ENCODE data around the gene KATNB1. TPM values are rescaled to one million over a fixed set of nuclear protein-coding genes. Genes with fewer than 3 reads are reported as not detected.

KATNB1 gene
- total RNA-seq, 2 donors from 2014 or later = 17.0 to 26.3 TPM

DNA sequence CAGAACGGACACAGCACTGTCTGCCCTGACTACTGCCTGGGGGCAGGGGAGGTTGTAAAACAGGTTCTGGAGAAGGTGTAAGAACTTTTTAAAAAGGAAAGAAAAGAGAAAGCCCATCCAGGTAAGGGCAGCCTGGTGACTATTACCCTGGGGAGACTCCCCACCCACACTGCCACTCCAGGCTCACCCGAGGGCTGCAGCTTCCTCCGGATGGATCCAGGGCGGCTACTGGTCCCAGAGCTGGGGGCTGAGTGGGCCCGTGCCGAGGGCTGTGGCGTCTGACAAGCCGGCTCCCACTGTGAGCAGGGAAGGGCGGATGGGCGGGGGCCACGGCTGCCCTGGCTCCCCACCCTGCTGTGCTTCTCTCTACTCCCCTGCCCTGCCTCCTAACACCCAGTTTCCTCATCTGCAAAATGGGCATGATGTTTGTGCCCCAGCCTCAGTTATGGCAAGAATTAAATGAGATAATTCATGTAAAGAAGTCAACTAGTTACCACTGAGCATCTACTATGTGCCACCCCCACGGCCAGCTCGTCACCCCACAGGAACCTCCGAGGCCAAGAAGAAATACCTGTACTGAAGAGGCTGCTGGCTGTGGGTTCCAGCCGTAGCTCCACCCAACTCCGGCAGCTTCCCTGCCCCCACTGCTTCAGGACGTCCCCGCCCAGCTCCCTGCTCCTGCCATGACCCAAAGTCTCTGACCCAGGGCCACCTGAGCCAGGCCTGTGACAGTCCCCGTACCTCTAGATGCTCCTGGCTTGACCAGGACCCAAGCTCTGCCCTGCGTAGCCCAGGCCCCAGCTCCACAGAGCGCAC lies 24.2 kb downstream of the KATNB1 start:
- intact Hi-C loops (cut with DNase I) = loop anchor here (10.0 kb wide), 1 partner anchor 235 kb away; no protein-coding TSS in a partner anchor
- H3K4me1 ChIP-seq = no peaks in the 10 kb centered on the region
- no peak for TF ChIP-seq CTCF (IDR thresholded peaks at IDR 0.05)
- no peaks in the 10 kb centered on the region for H3K36me3 ChIP-seq
- DNase-seq = no peak
- no peak overlapping the region for H3K9ac ChIP-seq (ENCODE audit: low read depth in 2 of 2, low read length in 2 of 2)
- H3K27ac ChIP-seq = no peak overlapping the region
- no peaks in the 10 kb centered on the region for H3K27me3 ChIP-seq
- H3K9me3 ChIP-seq = no peaks in the 10 kb centered on the region
- no peak overlapping the region for H3K4me3 ChIP-seq

- no peak overlapping the region for H3K9ac ChIP-seq (ENCODE audit: low read depth in 2 of 2, low read length in 2 of 2)
- no peak overlapping the region for H3K27ac ChIP-seq
- no peak for DNase-seq
- no peaks in the 10 kb centered on the region for H3K36me3 ChIP-seq
- no peaks in the 10 kb centered on the region for H3K27me3 ChIP-seq
- H3K9me3 ChIP-seq = no peaks in the 10 kb centered on the region
- no peak for TF ChIP-seq CTCF (IDR thresholded peaks at IDR 0.05)
- intact Hi-C loops (cut with DNase I) = no loop called here
- no peak overlapping the region for H3K4me3 ChIP-seq
- no peaks in the 10 kb centered on the region for H3K4me1 ChIP-seq
These were observed 25.0 kb downstream of the KATNB1 start for GRCh38 chr16:57760357-57761160.

GRCh38 chr16:57761301-57761700 lies 25.7 kb downstream of the KATNB1 start:
- H3K4me1 ChIP-seq = no peaks in the 10 kb centered on the region
- no peak overlapping the region for H3K4me3 ChIP-seq
- no peak for DNase-seq
- intact Hi-C loops (cut with DNase I) = no loop called here
- no peak overlapping the region for H3K27ac ChIP-seq
- no peaks in the 10 kb centered on the region for H3K9me3 ChIP-seq
- no peaks in the 10 kb centered on the region for H3K27me3 ChIP-seq
- H3K36me3 ChIP-seq = no peaks in the 10 kb centered on the region
- no peak for TF ChIP-seq CTCF (IDR thresholded peaks at IDR 0.05)
- no peak overlapping the region for H3K9ac ChIP-seq (ENCODE audit: low read depth in 2 of 2, low read length in 2 of 2)

DNA sequence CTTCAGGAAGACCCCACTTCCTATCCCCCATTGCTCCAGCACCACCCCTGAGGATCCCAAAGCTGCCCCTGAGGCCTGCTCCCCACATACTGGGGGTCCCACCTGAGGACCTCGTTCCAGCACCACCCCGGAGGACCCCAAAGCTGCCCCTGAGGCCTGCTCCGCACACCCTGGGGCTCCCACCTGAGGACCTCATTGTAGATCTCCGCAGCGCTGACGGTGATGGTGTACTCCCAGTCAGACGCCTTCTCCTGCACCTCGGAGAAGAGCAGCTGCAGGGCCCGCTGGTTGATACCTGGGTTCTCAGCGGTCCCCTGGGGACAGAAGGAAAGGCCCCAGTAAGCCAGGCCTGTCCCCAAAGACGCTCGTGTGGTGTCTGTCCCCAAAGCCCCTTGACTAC lies 26.4 kb downstream of the KATNB1 start:
- Histone ChIP-seq H3K36me3 (no peaks in the 10 kb centered on the region), H3K27me3 (no peaks in the 10 kb centered on the region), H3K4me3 (no peak overlapping the region), H3K4me1 (no peaks in the 10 kb centered on the region), H3K9me3 (no peaks in the 10 kb centered on the region), H3K27ac (no peak overlapping the region), H3K9ac (ENCODE audit: low read depth in 2 of 2, low read length in 2 of 2) (no peak overlapping the region)
- TF ChIP-seq CTCF (IDR thresholded peaks at IDR 0.05) = no peak
- DNase-seq = no peak
- intact Hi-C loops (cut with DNase I) = no loop called here

DNA sequence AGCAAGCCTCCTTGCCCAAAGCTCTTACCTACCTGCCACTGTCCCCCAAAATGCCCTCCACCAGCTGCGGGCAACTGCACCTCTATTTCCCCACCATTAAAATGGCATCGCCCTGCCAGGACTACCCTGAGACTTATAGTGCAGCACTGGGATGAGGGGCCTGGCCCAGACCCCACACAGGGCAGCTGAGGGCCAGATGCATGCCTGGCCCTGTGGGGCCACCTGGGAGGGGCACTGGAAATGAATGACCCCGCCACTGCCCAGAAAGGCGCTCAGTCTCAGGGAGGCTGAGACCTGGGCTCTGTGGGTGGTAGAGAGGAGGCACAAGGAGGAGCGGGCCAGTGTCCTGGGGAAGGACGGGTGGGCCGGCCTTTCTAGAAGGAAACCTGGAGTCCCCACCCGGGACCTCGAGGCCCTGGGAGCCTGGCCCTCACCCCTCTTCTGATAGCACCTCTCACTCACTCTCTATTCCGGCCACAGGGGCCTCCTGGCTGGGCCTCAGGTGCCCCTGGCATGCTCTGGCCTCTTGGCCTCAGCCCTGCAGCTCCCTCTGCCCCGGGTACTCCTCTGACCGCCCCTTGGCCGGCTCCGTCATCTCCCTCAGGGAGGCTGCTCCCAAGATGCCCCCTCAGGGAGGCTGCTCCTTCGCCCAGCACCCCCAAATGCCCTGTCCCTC lies 26.9 kb downstream of the KATNB1 start:
- H3K27ac ChIP-seq = no peak overlapping the region
- TF ChIP-seq CTCF (IDR thresholded peaks at IDR 0.05) = no peak
- no peak for DNase-seq
- H3K27me3 ChIP-seq = no peaks in the 10 kb centered on the region
- H3K4me1 ChIP-seq = no peaks in the 10 kb centered on the region
- no peaks in the 10 kb centered on the region for H3K36me3 ChIP-seq
- H3K9ac ChIP-seq (ENCODE audit: low read depth in 2 of 2, low read length in 2 of 2) = no peak overlapping the region
- no peaks in the 10 kb centered on the region for H3K9me3 ChIP-seq
- intact Hi-C loops (cut with DNase I) = no loop called here
- no peak overlapping the region for H3K4me3 ChIP-seq
